ENCODE data around the gene TJP1. TPM values are rescaled to one million over a fixed set of nuclear protein-coding genes. Genes with fewer than 3 reads are reported as not detected.

Gene TJP1
- total RNA-seq, 1 experiment from 2014 or later = 129 TPM

GRCh38 chr15:29854413-29854812, 32.1 kb upstream of the TJP1 start:
- ATAC-seq = no peak
- no peak for TF ChIP-seq PREB (CRISPR knock-in tag; IDR thresholded peaks at IDR 0.05; ENCODE audit: borderline replicate concordance)
- Mint-ChIP-seq H3K9me3 (0 out of 2 replicates have a peak, but pooled peaks cover 4% of the 10 kb centered on the region), H3K27ac (no peak overlapping the region), H3K4me1 (peaks cover 30% of the 10 kb centered on the region), H3K4me3 (no peak overlapping the region), H3K36me3 (no peaks in the 10 kb centered on the region), H3K27me3 (ENCODE audit: low read depth) (no peaks in the 10 kb centered on the region)
- POLR2A ChIA-PET = interaction anchor here (0.5 kb wide), 1 partner anchor 67 kb away, joined by 4 read pairs; no protein-coding TSS in a partner anchor
- DNase-seq (ENCODE audit: low spot score) = no peak
- CTCF ChIA-PET = interaction anchor here (1.2 kb wide), 1 partner anchor 71 kb away, joined by 5 read pairs; no protein-coding TSS in a partner anchor

GRCh38 chr15:29853211-29853987, 31.1 kb upstream of the TJP1 start:
- H3K4me1 Mint-ChIP-seq = peaks cover 30% of the 10 kb centered on the region
- TF ChIP-seq FOXP4 (CRISPR knock-in tag; IDR thresholded peaks at IDR 0.05) (no peak), ERG (CRISPR knock-in tag; IDR thresholded peaks at IDR 0.05) (no peak), E2F5 (CRISPR knock-in tag; IDR thresholded peaks at IDR 0.05) (no peak), HMGA2 (CRISPR knock-in tag; IDR thresholded peaks at IDR 0.05) (no peak), TEAD1 (CRISPR knock-in tag; IDR thresholded peaks at IDR 0.05) (no peak), AR (CRISPR knock-in tag; IDR thresholded peaks at IDR 0.05) (no peak), SMAD3 (CRISPR knock-in tag; IDR thresholded peaks at IDR 0.05; ENCODE audit: borderline replicate concordance) (no peak), ZNF671 (CRISPR knock-in tag; IDR thresholded peaks at IDR 0.05) (no peak), ZNF423 (CRISPR knock-in tag; IDR thresholded peaks at IDR 0.05) (no peak), ZBTB21 (CRISPR knock-in tag; IDR thresholded peaks at IDR 0.05; ENCODE audit: borderline replicate concordance) (no peak), NFATC4 (CRISPR knock-in tag; IDR thresholded peaks at IDR 0.05) (no peak), IRF1 (CRISPR knock-in tag; IDR thresholded peaks at IDR 0.05) (no peak), ATF2 (CRISPR knock-in tag; IDR thresholded peaks at IDR 0.05; ENCODE audit: borderline replicate concordance, low read depth) (no peak), ZSCAN18 (CRISPR knock-in tag; IDR thresholded peaks at IDR 0.05) (no peak), SMAD4 (CRISPR knock-in tag; IDR thresholded peaks at IDR 0.05) (no peak), ATF6 (CRISPR knock-in tag; IDR thresholded peaks at IDR 0.05) (no peak)
- H3K9me3 Mint-ChIP-seq = 0 out of 2 replicates have a peak, but pooled peaks cover 4% of the 10 kb centered on the region
- ChIA-PET CTCF (no interaction called here), POLR2A (no interaction called here)
- H3K27ac Mint-ChIP-seq = no peak overlapping the region
- ATAC-seq (no peak), DNase-seq (ENCODE audit: low spot score) (no peak)
- no peaks in the 10 kb centered on the region for H3K27me3 Mint-ChIP-seq (ENCODE audit: low read depth)
- H3K4me3 Mint-ChIP-seq = no peak overlapping the region
- no peaks in the 10 kb centered on the region for H3K36me3 Mint-ChIP-seq
